IMR-90 (cell line): ENCODE results near the gene RAB11FIP4. TPM values are rescaled to one million over a fixed set of nuclear protein-coding genes. Genes with fewer than 3 reads are reported as not detected.
A peak's percentile ranks its signal among the peaks of the same experiment; 100 is the strongest.

Source experiments
- ATAC-seq: fragments of 200-7000 bp; cut with Tn5 transposase; 2 replicates; pipeline ENCODE4 v1.9.1; 2020; ENCODE audit warnings: low read depth, mild to moderate bottlenecking, moderate library complexity
- BruUV-seq: library from RNA; stranded (reverse); fragments of 400-500 nt; replicated peaks from 2 replicates; lab custom pipeline; 2021; lab: Mats Ljungman, UMichigan
- CTCF ChIA-PET: fragments of 300-600 bp; formaldehyde crosslinking; extraction: SDS; loops from one replicate; lab custom pipeline; 2021; ENCODE audit warnings: antibody characterized with exemption; lab: Yijun Ruan, JAX
- POLR2A ChIA-PET: fragments of 300-600 bp; sonication (Branson Sonifier 250); formaldehyde crosslinking; loops from one replicate; lab custom pipeline; 2022; ENCODE audit warnings: antibody characterized with exemption; ENCODE audit not compliant: unreplicated experiment; lab: Charles Lee
- DNase-seq: peaks from one replicate; pipeline ENCODE4 v3.0.0; 2013
- H2AFZ ChIP-seq: replicated peaks from 2 replicates; pipeline ENCODE3; 2013; ENCODE audit warnings: low read length, mild to moderate bottlenecking; ENCODE audit not compliant: poor library complexity
- H2AK5ac ChIP-seq: 2 replicates; pipeline ENCODE4 v1.6.1; 2013; ENCODE audit warnings: low read depth, low read length, inconsistent platforms
- H2AK9ac ChIP-seq: replicated peaks from 2 replicates; pipeline ENCODE3; 2013; ENCODE audit warnings: mild to moderate bottlenecking, low read depth, low read length, moderate library complexity; ENCODE audit not compliant: poor library complexity
- H2BK120ac ChIP-seq: 2 replicates; pipeline ENCODE4 v1.6.1; 2013; ENCODE audit warnings: low read depth, low read length, inconsistent platforms
- H2BK15ac ChIP-seq: 3 replicates; pipeline ENCODE4 v1.6.1; 2013; ENCODE audit warnings: low read depth, low read length, inconsistent platforms
- H2BK20ac ChIP-seq: 2 replicates; pipeline ENCODE4 v1.6.1; 2013; ENCODE audit warnings: low read depth, mild to moderate bottlenecking, inconsistent platforms, low read length, moderate library complexity
- H2BK5ac ChIP-seq: 2 replicates; pipeline ENCODE4 v1.6.1; 2013; ENCODE audit warnings: mild to moderate bottlenecking, low read depth, low read length, inconsistent platforms; ENCODE audit not compliant: poor library complexity, severe bottlenecking
- H3K14ac ChIP-seq: replicated peaks from 2 replicates; pipeline ENCODE4 v1.6.1; 2013; ENCODE audit warnings: low read depth, low read length, inconsistent platforms
- H3K18ac ChIP-seq: 2 replicates; pipeline ENCODE4 v1.6.1; 2013; ENCODE audit warnings: low read depth, low read length, control low read depth
- H3K23ac ChIP-seq: 2 replicates; pipeline ENCODE4 v1.6.1; 2013; ENCODE audit warnings: low read depth, low read length, inconsistent platforms
- H3K27ac ChIP-seq: 2 replicates; pipeline ENCODE4 v1.5.1; 2013; ENCODE audit warnings: mild to moderate bottlenecking, control low read depth, low read length; ENCODE audit not compliant: insufficient read depth
- H3K27me3 ChIP-seq: 2 replicates; pipeline ENCODE4 v1.6.1; 2013; ENCODE audit warnings: low read length; ENCODE audit not compliant: control insufficient read depth, insufficient read depth
- H3K36me3 ChIP-seq: 2 replicates; pipeline ENCODE4 v1.6.1; 2013; ENCODE audit warnings: low read length, mixed read lengths; ENCODE audit not compliant: control insufficient read depth, insufficient read depth
- H3K4ac ChIP-seq: 2 replicates; pipeline ENCODE4 v1.6.1; 2013; ENCODE audit warnings: low read depth, low read length, inconsistent platforms
- H3K4me1 ChIP-seq: 2 replicates; pipeline ENCODE4 v1.6.1; 2013; ENCODE audit warnings: low read length, mixed read lengths; ENCODE audit not compliant: control insufficient read depth, insufficient read depth
- H3K4me2 ChIP-seq: 2 replicates; pipeline ENCODE4 v1.6.1; 2013; ENCODE audit warnings: low read depth, mild to moderate bottlenecking, control low read depth, low read length, moderate library complexity
- H3K4me3 ChIP-seq: 2 replicates; pipeline ENCODE4 v1.5.1; 2013; ENCODE audit warnings: low read depth, mild to moderate bottlenecking, control low read depth, low read length, moderate library complexity; ENCODE audit not compliant: insufficient read depth
- H3K56ac ChIP-seq: 2 replicates; pipeline ENCODE4 v1.6.1; 2013; ENCODE audit warnings: low read length, inconsistent platforms; ENCODE audit not compliant: insufficient read depth; ENCODE audit errors: extremely low read depth
- H3K79me1 ChIP-seq, 2 experiments: 2 replicates each; pipeline ENCODE4 v1.6.1; 2013; ENCODE audit warnings: low read length in 2 of 2, inconsistent platforms in 1 of 2, low read depth in 1 of 2
- H3K9ac ChIP-seq: 2 replicates; pipeline ENCODE4 v1.6.1; 2013; ENCODE audit warnings: low read depth, low read length, control low read depth
- H3K9me1 ChIP-seq: 2 replicates; pipeline ENCODE4 v1.6.1; 2013; ENCODE audit warnings: low read length, inconsistent platforms; ENCODE audit not compliant: insufficient read depth
- H3K9me3 ChIP-seq: 2 replicates; pipeline ENCODE4 v1.6.1; 2013; ENCODE audit warnings: low read length; ENCODE audit not compliant: control insufficient read depth, insufficient read depth
- H4K20me1 ChIP-seq: 2 replicates; pipeline ENCODE4 v1.6.1; 2013; ENCODE audit warnings: low read length, inconsistent platforms; ENCODE audit not compliant: insufficient read depth
- H4K5ac ChIP-seq: 2 replicates; pipeline ENCODE4 v1.6.1; 2013; ENCODE audit warnings: mild to moderate bottlenecking, low read depth, low read length, control low read depth
- H4K8ac ChIP-seq, 2 experiments: 2 replicates each; pipeline ENCODE4 v1.6.1; 2013; ENCODE audit warnings: low read depth in 2 of 2, low read length in 2 of 2, control low read depth in 1 of 2, inconsistent platforms in 1 of 2
- H4K91ac ChIP-seq: 2 replicates; pipeline ENCODE4 v1.6.1; 2013; ENCODE audit warnings: low read depth, low read length, inconsistent platforms; ENCODE audit not compliant: insufficient read depth
- BHLHE40 ChIP-seq: fragments of 150-350 bp; IDR thresholded peaks from 2 replicates; pipeline ENCODE4 v1.6.1; 2016; ENCODE audit warnings: mild to moderate bottlenecking, low read depth, low read length
- CEBPB ChIP-seq: IDR thresholded peaks from 2 replicates; pipeline ENCODE4 v1.6.1; 2012; ENCODE audit warnings: low read depth, low read length, improper control_type of control experiment
- CHD1 ChIP-seq: IDR thresholded peaks from 2 replicates; pipeline ENCODE4 v1.6.1; 2012; ENCODE audit warnings: low read depth, low read length, improper control_type of control experiment
- MAFK ChIP-seq: IDR thresholded peaks from 2 replicates; pipeline ENCODE4 v1.6.1; 2012; ENCODE audit warnings: low read depth, low read length, improper control_type of control experiment
- MXI1 ChIP-seq: IDR thresholded peaks from 2 replicates; pipeline ENCODE4 v1.6.1; 2012; ENCODE audit warnings: low read depth, mild to moderate bottlenecking, low read length, moderate library complexity, borderline replicate concordance
- POLR2A ChIP-seq: IDR thresholded peaks from 2 replicates; pipeline ENCODE4 v1.6.1; 2012; ENCODE audit warnings: mild to moderate bottlenecking, low read depth, low read length
- RAD21 ChIP-seq: IDR thresholded peaks from 2 replicates; pipeline ENCODE4 v1.6.1; 2012; ENCODE audit warnings: low read length, improper control_type of control experiment
- RFX5 ChIP-seq: IDR thresholded peaks from 2 replicates; pipeline ENCODE4 v1.8.0; 2012; ENCODE audit warnings: low read depth, mild to moderate bottlenecking, low read length, moderate library complexity
- WGBS, 2 experiments: methylation state at CpG; one replicate each; pipeline versions ENCODE4 v1.1.5 to v1.1.7; 2013; ENCODE audit warnings: missing lambda C conversion rate in 2 of 2; ENCODE audit not compliant: insufficient read length in 1 of 2; ENCODE audit errors: extremely low coverage in 2 of 2; 5-methylcytosine and 5-hydroxymethylcytosine counted together
- dilution Hi-C: fragments of 300-500 bp; cut with HindIII; formaldehyde crosslinking; loops from one replicate; pipeline ENCODE4 v1.14.3; 2018; ENCODE audit warnings: low sequenced_read_pairs; ENCODE audit not compliant: unreplicated experiment
- in situ Hi-C: fragments of 300-500 bp; cut with MboI; formaldehyde crosslinking; loops from 3 replicates; pipeline ENCODE4 v1.14.3; 2019; ENCODE audit warnings: low sequenced_read_pairs, inconsistent platforms, mixed read lengths
- intact Hi-C: fragments of 100-400 bp; cut with micrococcal nuclease; formaldehyde crosslinking; loops from 2 replicates; pipeline ENCODE4 v1.10.0; 2022
- polyA plus RNA-seq, 3 experiments: library from polyadenylated mRNA; depleted of rRNA; stranded (reverse); fragments of >200 nt; gene quantifications; 2 replicates each; pipeline ENCODE4 v1.2.3, GENCODE V29; 2012; ENCODE audit warnings: low replicate concordance in 1 of 3
- total RNA-seq: library from RNA; depleted of rRNA; stranded (reverse); fragments of >200 nt; gene quantifications from 2 replicates; pipeline ENCODE4 v1.2.3, GENCODE V29; 2012
- TF ChIP-seq, protein P1 (sequence below): conservative IDR thresholded peaks from 2 replicates; pipeline ENCODE4 v1.5.1; 2012; ENCODE audit warnings: mild to moderate bottlenecking, low read depth, low read length, improper control_type of control experiment

The RAB11FIP4 gene
- total and polyA plus RNA-seq, 2 of the 4 experiments (the other 2 are of a cell fraction), result 0.68 to 1.1 TPM

GRCh38 chr17:31586946-31587345 lies 195.5 kb downstream of the RAB11FIP4 start:
- Histone ChIP-seq H3K27me3 (no peaks in the 10 kb centered on the region), H2BK15ac (0 out of 3 replicates have a peak overlapping the region, but pooled peaks have one; percentile 2), H3K36me3 (peaks cover 3% of the 10 kb centered on the region; the same call in 1 of the 2 replicates), H3K56ac (no peak overlapping the region), H2AFZ (no peak overlapping the region), H2BK120ac (peak overlapping the region; percentile 38; the same call in 1 of the 2 replicates), H4K91ac (peak overlapping the region; percentile 51; the same call in 1 of the 2 replicates), H3K79me1 (peaks cover 15 to 44% of the 10 kb centered on the region in 2 experiments), H3K9ac (no peak overlapping the region), H3K14ac (peak overlapping the region; percentile 37; the same call in 1 of the 2 replicates), H3K4me3 (no peak overlapping the region), H3K4me1 (peaks cover 4% of the 10 kb centered on the region), H2AK5ac (peak overlapping the region; percentile 31; the same call in 1 of the 2 replicates), H2BK5ac (no peak overlapping the region), H3K4ac (0 out of 2 replicates have a peak overlapping the region, but pooled peaks have one; percentile 53), H3K4me2 (no peak overlapping the region), H4K8ac (peak overlapping the region in 1 of 2 experiments; percentile 57; a peak in 1 of 4 replicates), H2BK20ac (no peak overlapping the region), H3K27ac (no peak overlapping the region), H3K23ac (no peak overlapping the region), H4K20me1 (no peaks in the 10 kb centered on the region), H4K5ac (no peak overlapping the region; the same call in 1 of the 2 replicates), H3K9me1 (peaks cover 20% of the 10 kb centered on the region), H3K9me3 (no peaks in the 10 kb centered on the region), H3K18ac (no peak overlapping the region), H2AK9ac (no peak overlapping the region)
- POLR2A ChIA-PET, result no interaction called here
- DNase-seq, result no peak
- dilution Hi-C loops, result no loop called here
- CTCF ChIA-PET, result no interaction called here
- no TSS peak for BruUV-seq
- peak; percentile 38; the same call in 1 of the 2 replicates for ATAC-seq
- 70% methylated on average over 2 of the region's 5 CpGs; no CpG with 5 or more reads in 1 of the 2 experiments for WGBS, 2 experiments
- TF ChIP-seq CEBPB (no peak), MXI1 (no peak), POLR2A (no peak), RAD21 (no peak), CHD1 (no peak), BHLHE40 (no peak), RFX5 (no peak), MAFK (no peak)
- TF ChIP-seq, protein P1, sequence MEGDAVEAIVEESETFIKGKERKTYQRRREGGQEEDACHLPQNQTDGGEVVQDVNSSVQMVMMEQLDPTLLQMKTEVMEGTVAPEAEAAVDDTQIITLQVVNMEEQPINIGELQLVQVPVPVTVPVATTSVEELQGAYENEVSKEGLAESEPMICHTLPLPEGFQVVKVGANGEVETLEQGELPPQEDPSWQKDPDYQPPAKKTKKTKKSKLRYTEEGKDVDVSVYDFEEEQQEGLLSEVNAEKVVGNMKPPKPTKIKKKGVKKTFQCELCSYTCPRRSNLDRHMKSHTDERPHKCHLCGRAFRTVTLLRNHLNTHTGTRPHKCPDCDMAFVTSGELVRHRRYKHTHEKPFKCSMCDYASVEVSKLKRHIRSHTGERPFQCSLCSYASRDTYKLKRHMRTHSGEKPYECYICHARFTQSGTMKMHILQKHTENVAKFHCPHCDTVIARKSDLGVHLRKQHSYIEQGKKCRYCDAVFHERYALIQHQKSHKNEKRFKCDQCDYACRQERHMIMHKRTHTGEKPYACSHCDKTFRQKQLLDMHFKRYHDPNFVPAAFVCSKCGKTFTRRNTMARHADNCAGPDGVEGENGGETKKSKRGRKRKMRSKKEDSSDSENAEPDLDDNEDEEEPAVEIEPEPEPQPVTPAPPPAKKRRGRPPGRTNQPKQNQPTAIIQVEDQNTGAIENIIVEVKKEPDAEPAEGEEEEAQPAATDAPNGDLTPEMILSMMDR, result no peak
- intact Hi-C loops, result no loop called here
- in situ Hi-C loops, result no loop called here
